Memory B cell (primary cell): ENCODE measurements around the gene CYP4V2.

Experiments used
- ATAC-seq: fragments of 150-1000 bp; cut with Tn5 transposase; 2 replicates; pipeline ENCODE4 v1.10.0; 2021; ENCODE audit warnings: low read depth, mild to moderate bottlenecking, moderate library complexity
- DNase-seq, 2 donors: peaks; one replicate each; pipeline ENCODE4 v3.0.0; 2022; ENCODE audit warnings: low spot score in 2 of 2
- H3K27ac Mint-ChIP-seq: one replicate; pipeline ENCODE4 v1.8.0; 2022; ENCODE audit warnings: mild to moderate bottlenecking, moderate library complexity, mixed read lengths
- H3K27me3 Mint-ChIP-seq: one replicate; pipeline ENCODE4 v1.8.0; 2022; ENCODE audit warnings: mixed read lengths
- H3K36me3 Mint-ChIP-seq: one replicate; pipeline ENCODE4 v1.8.0; 2022; ENCODE audit warnings: mild to moderate bottlenecking, mixed read lengths
- H3K4me1 Mint-ChIP-seq: one replicate; pipeline ENCODE4 v1.8.0; 2022; ENCODE audit warnings: mixed read lengths
- H3K4me3 Mint-ChIP-seq: one replicate; pipeline ENCODE4 v1.8.0; 2022; ENCODE audit warnings: mild to moderate bottlenecking, moderate library complexity, mixed read lengths
- H3K9me3 Mint-ChIP-seq: one replicate; pipeline ENCODE4 v1.8.0; 2022; ENCODE audit warnings: mixed read lengths

CYP4V2 gene

DNA sequence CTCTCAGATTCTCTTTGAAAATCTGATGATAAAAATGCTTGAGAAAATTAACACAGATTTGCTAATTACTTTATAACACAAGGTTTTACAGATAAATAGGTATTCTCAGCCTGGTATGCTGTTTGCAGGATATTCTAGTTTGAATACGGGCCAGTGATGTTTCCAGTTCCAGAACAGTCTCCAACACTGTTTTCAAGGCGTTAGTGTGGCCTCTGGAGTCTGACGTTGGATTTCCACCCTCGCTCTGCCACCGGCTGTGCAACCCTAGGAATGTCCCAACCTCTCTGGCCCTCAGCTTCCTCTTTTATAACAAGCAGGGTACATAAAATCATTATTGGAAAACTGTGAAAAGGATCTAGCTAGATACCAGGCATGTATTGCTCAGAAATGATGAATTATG lies 23.8 kb upstream of the CYP4V2 start:
- Mint-ChIP-seq H3K36me3 (no peaks in the 10 kb centered on the region), H3K27me3 (peaks cover 16% of the 10 kb centered on the region), H3K4me1 (no peaks in the 10 kb centered on the region), H3K27ac (no peak overlapping the region), H3K9me3 (no peaks in the 10 kb centered on the region), H3K4me3 (no peak overlapping the region)
- ATAC-seq (no peak), DNase-seq (no peak)

DNA sequence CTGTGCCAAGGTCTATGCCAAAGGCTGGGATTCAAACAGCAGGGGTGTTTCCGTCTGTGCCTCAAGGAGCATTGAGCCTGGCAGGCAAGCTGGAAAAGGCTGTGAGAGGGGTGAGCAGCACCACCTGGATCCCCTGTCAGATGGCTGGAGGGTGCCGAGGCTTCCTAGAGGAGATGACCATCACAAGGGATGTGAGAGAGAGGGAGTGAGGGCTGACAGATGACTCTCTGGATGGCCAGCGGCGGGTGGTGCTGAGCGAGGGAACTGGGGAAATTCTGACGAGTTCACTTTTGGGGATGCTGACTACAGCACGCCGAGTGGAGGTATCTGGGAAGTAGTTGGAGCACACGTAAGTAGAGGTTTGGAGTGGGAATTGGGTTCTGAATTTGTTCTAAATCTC lies 22.6 kb upstream of the CYP4V2 start:
- H3K4me1 Mint-ChIP-seq, result no peaks in the 10 kb centered on the region
- no peak for DNase-seq
- H3K9me3 Mint-ChIP-seq, result no peaks in the 10 kb centered on the region
- H3K4me3 Mint-ChIP-seq, result no peak overlapping the region
- no peak overlapping the region for H3K27ac Mint-ChIP-seq
- no peak for ATAC-seq
- peaks cover 16% of the 10 kb centered on the region for H3K27me3 Mint-ChIP-seq
- no peaks in the 10 kb centered on the region for H3K36me3 Mint-ChIP-seq

DNA sequence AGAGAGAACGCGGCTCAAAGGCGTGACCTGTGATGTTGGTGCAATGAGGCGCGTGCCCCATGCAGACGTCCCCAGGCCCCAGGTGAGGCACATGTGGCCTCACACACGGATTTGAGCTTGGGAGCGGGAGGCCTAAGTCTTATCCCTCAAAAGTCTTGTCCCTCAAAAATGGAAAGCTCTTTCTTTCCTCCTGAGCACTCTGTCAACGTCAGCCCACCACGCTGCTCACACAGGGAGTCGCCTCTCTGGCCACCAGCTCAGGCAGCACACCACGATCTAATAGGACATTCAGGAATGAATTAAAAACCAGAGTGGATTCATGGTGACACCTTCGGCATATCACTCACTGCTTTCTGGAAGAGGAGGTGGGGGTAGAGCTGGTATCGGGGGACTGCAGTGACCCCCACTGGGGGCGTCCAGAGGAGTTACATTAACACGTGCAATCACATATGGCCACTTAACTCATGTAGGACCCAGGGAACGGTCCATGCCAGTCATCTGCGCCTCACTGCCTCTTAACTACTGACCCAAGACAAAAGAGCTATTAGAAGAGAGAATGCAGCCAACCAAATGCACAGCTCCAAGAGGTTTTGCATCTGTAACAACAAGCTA lies 21.9 kb upstream of the CYP4V2 start:
- peaks cover 15% of the 10 kb centered on the region for H3K27me3 Mint-ChIP-seq
- no peaks in the 10 kb centered on the region for H3K36me3 Mint-ChIP-seq
- DNase-seq, result no peak
- ATAC-seq, result no peak
- no peaks in the 10 kb centered on the region for H3K9me3 Mint-ChIP-seq
- no peak overlapping the region for H3K27ac Mint-ChIP-seq
- H3K4me3 Mint-ChIP-seq, result no peak overlapping the region
- H3K4me1 Mint-ChIP-seq, result no peaks in the 10 kb centered on the region

DNA sequence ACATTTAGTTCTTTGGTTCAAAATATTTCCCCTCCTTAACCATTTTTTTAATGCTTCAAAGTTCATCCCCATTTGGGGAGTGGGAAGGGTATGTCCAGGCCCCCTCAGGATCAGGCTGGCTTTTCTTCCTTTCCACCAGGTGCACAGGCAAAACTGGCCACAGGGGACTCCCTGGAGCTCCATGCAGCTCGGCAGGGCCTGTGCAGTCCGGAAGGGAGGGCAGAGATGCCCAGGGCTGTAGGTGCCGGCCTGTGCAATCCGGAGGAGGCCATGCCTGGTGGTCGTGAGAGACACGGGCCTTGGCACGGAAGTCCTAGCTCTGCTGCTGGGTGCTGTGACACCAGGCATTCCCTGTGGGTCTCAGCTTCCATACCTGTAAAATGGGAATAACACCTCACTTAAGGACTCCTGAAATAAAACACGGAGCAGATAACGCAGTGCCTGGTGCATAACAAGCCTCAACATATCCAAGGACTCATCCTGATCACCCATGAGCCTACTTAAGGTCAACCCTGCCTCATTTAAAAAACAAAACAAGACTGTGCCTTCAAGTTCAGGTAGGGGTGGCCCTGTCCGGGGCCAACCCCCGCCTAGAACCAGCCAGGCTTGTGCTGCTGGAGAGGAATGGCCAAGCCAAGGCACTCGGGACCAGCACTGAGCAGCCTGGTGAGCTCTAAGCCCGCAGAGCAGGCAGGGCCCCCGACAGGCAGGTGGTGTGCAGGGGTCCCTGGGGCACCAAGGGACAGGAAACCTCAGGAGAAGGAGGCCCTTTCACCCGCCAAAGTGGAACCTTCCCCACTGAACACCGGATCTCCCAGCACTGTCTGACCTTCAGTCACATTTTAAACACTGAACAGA lies 21.2 kb upstream of the CYP4V2 start:
- no peak for ATAC-seq
- Mint-ChIP-seq H3K27ac (no peak overlapping the region), H3K9me3 (no peaks in the 10 kb centered on the region), H3K4me1 (no peaks in the 10 kb centered on the region), H3K27me3 (peaks cover 9% of the 10 kb centered on the region), H3K36me3 (no peaks in the 10 kb centered on the region), H3K4me3 (no peak overlapping the region)
- DNase-seq, result no peak

DNA sequence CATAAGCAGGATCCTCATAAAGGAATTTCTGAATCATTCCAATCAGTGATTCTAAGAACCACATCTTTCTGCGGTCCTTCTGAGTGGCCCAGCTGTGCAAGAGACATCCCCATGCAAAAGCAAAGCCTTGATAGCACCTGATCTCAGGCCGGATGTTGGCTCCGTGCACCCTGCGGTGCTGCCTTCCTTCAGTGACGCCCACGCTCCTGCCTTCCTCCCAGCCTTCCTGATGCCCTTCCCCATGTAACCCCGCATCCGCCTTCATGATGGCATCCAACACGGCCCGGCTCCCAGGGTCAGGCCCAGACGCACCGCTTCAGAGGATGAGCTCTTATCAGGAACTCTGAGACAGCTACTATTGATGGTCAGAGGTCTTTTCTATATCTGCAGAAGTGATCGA lies 20.4 kb upstream of the CYP4V2 start:
- Mint-ChIP-seq H3K27me3 (peaks cover 12% of the 10 kb centered on the region), H3K4me1 (no peaks in the 10 kb centered on the region), H3K4me3 (no peak overlapping the region), H3K9me3 (no peaks in the 10 kb centered on the region), H3K27ac (no peak overlapping the region), H3K36me3 (no peaks in the 10 kb centered on the region)
- DNase-seq, result no peak
- ATAC-seq, result no peak

GRCh38 chr4:186172546-186172945 lies 18.8 kb upstream of the CYP4V2 start:
- Mint-ChIP-seq H3K4me1 (no peaks in the 10 kb centered on the region), H3K36me3 (no peaks in the 10 kb centered on the region), H3K27ac (no peak overlapping the region), H3K27me3 (peaks cover 16% of the 10 kb centered on the region), H3K4me3 (no peak overlapping the region), H3K9me3 (peaks cover 3% of the 10 kb centered on the region)
- no peak for ATAC-seq
- DNase-seq, result no peak

- no peaks in the 10 kb centered on the region for H3K9me3 Mint-ChIP-seq
- H3K4me3 Mint-ChIP-seq, result no peak overlapping the region
- ATAC-seq (no peak), DNase-seq (no peak)
- peaks cover 10% of the 10 kb centered on the region for H3K4me1 Mint-ChIP-seq
- no peak overlapping the region for H3K27ac Mint-ChIP-seq
- H3K27me3 Mint-ChIP-seq, result peaks cover 14% of the 10 kb centered on the region
- H3K36me3 Mint-ChIP-seq, result peaks cover 3% of the 10 kb centered on the region
Observed at GRCh38 chr4:186188107-186188506, 3.3 kb upstream of the CYP4V2 start.

- DNase-seq (no peak), ATAC-seq (no peak)
- Mint-ChIP-seq H3K9me3 (no peaks in the 10 kb centered on the region), H3K4me3 (no peak overlapping the region), H3K4me1 (peaks cover 13% of the 10 kb centered on the region), H3K27me3 (peaks cover 9% of the 10 kb centered on the region), H3K36me3 (peaks cover 3% of the 10 kb centered on the region), H3K27ac (peak overlapping the region; percentile 91)
Observed at GRCh38 chr4:186189656-186190055, 1.7 kb upstream of the CYP4V2 start.

DNA sequence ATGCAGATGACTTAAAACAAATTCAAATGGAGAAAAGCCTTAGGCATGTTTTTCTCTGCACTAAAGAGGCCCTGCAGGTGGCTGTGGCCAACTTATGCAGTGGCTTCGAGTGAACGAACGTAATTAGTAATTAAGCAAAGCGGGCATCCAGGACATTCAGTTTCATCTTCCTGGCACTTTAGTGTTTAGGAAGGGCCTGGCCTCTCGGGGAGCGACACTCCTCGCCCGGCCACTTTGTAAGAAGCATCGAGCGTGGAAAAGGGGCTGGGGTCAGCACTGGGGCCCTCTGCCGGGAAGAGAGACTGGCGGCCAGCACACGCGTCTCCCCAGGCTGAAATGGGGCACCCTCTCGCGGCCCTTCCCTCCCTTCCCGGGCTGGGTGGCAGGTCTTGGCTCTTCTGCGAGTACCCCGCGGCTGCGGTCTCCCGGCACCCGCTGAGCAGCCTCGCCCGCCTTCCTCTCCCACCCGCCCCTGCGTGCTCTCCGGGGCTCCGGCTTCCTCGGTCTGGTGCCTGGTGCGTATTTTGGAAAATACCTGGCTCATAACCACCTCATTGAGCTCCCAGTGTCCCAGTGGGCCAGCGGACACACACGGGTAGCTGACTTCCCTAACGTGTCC lies 677 bp upstream of the CYP4V2 start:
- ATAC-seq (peak; percentile 34), DNase-seq (peak; percentile 21 to 58)
- Mint-ChIP-seq H3K4me3 (peak overlapping the region; percentile 90), H3K36me3 (no peaks in the 10 kb centered on the region), H3K9me3 (no peaks in the 10 kb centered on the region), H3K27ac (peak overlapping the region; percentile 91), H3K4me1 (peaks cover 13% of the 10 kb centered on the region), H3K27me3 (peaks cover 2% of the 10 kb centered on the region)

GRCh38 chr4:186192066-186192612 lies 772 bp downstream of the CYP4V2 start:
- H3K9me3 Mint-ChIP-seq, result no peaks in the 10 kb centered on the region
- H3K27ac Mint-ChIP-seq, result peak overlapping the region; percentile 91
- no peaks in the 10 kb centered on the region for H3K27me3 Mint-ChIP-seq
- no peak for DNase-seq
- peaks cover 10% of the 10 kb centered on the region for H3K36me3 Mint-ChIP-seq
- ATAC-seq, result peak; percentile 2
- peaks cover 15% of the 10 kb centered on the region for H3K4me1 Mint-ChIP-seq
- peak overlapping the region; percentile 97 for H3K4me3 Mint-ChIP-seq

DNA sequence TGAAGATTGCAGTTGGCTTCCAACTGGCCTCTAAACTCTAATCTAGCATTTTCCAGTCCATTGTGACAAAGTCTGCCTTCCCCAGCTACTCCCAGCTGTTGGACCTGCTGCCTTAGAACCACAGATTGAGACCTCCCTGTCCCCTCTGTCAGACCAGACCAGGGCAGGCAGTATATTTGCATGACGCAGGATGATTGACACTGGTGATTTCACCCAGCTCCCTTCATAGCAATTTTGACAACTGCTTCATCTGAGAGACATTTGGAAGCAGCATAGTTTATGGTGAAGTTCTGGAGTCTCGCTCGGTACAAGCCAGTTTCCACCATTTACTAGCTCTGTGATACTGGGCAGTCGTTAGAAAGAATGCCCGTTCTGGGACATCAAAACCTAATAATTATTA lies 2.5 kb downstream of the CYP4V2 start:
- DNase-seq (no peak), ATAC-seq (no peak)
- H3K36me3 Mint-ChIP-seq, result peaks cover 13% of the 10 kb centered on the region
- H3K4me1 Mint-ChIP-seq, result peaks cover 16% of the 10 kb centered on the region
- H3K27ac Mint-ChIP-seq, result no peak overlapping the region
- H3K9me3 Mint-ChIP-seq, result no peaks in the 10 kb centered on the region
- H3K4me3 Mint-ChIP-seq, result no peak overlapping the region
- no peaks in the 10 kb centered on the region for H3K27me3 Mint-ChIP-seq

GRCh38 chr4:186196063-186196462 lies 4.7 kb downstream of the CYP4V2 start:
- no peak for DNase-seq
- peaks cover 15% of the 10 kb centered on the region for H3K36me3 Mint-ChIP-seq
- no peak for ATAC-seq
- H3K9me3 Mint-ChIP-seq, result no peaks in the 10 kb centered on the region
- H3K4me1 Mint-ChIP-seq, result peaks cover 12% of the 10 kb centered on the region
- H3K4me3 Mint-ChIP-seq, result no peak overlapping the region
- no peaks in the 10 kb centered on the region for H3K27me3 Mint-ChIP-seq
- no peak overlapping the region for H3K27ac Mint-ChIP-seq

- no peak for ATAC-seq
- no peak for DNase-seq
- peaks cover 15% of the 10 kb centered on the region for H3K36me3 Mint-ChIP-seq
- H3K27me3 Mint-ChIP-seq, result no peaks in the 10 kb centered on the region
- peaks cover 18% of the 10 kb centered on the region for H3K4me1 Mint-ChIP-seq
- no peaks in the 10 kb centered on the region for H3K9me3 Mint-ChIP-seq
- H3K27ac Mint-ChIP-seq, result no peak overlapping the region
- no peak overlapping the region for H3K4me3 Mint-ChIP-seq
Observed at GRCh38 chr4:186200516-186200915, 9.1 kb downstream of the CYP4V2 start.

- Mint-ChIP-seq H3K4me1 (peaks cover 18% of the 10 kb centered on the region), H3K27ac (no peak overlapping the region), H3K9me3 (no peaks in the 10 kb centered on the region), H3K4me3 (no peak overlapping the region), H3K27me3 (no peaks in the 10 kb centered on the region), H3K36me3 (peaks cover 13% of the 10 kb centered on the region)
- ATAC-seq (no peak), DNase-seq (no peak)
Observed at GRCh38 chr4:186201010-186201409, 9.6 kb downstream of the CYP4V2 start.
